PC-9 (cell line): ENCODE measurements around the gene PPP1R2C. TPM values are rescaled to one million over a fixed set of nuclear protein-coding genes. Genes with fewer than 3 reads are reported as not detected.

Experiments used
- BruUV-seq: library from RNA; stranded (reverse); fragments of 400-500 nt; replicated peaks from 2 replicates; lab custom pipeline; 2021; lab: Mats Ljungman, UMichigan
- CTCF ChIA-PET: fragments of 300-600 bp; sonication (Branson Sonifier 250); formaldehyde crosslinking; loops from one replicate; lab custom pipeline; 2022; ENCODE audit warnings: antibody characterized with exemption; lab: Charles Lee
- POLR2A ChIA-PET: fragments of 300-600 bp; sonication (Branson Sonifier 250); formaldehyde crosslinking; loops from one replicate; lab custom pipeline; 2022; ENCODE audit warnings: antibody characterized with exemption; ENCODE audit not compliant: unreplicated experiment; lab: Charles Lee
- DNase-seq, 2 experiments: peaks; one replicate each; pipeline versions ENCODE4 v3.0.0 to v3.0.0-alpha.2; 2015 to 2022; ENCODE audit warnings: mixed read lengths in 1 of 2
- H2AFZ ChIP-seq: fragments of 200-600 bp; sonication (generic); 2 replicates; pipeline ENCODE4 v1.8.1; 2017; ENCODE audit warnings: antibody characterized with exemption
- H3F3A ChIP-seq: fragments of 200-600 bp; sonication (generic); 2 replicates; pipeline ENCODE4 v1.8.1; 2017; ENCODE audit warnings: antibody characterized with exemption, mild to moderate bottlenecking, low read depth; ENCODE audit not compliant: insufficient read depth
- H3K27ac ChIP-seq: fragments of 200-600 bp; sonication (generic); 2 replicates; pipeline ENCODE4 v1.6.1; 2016; ENCODE audit warnings: mixed run types
- H3K27me3 ChIP-seq: fragments of 200-600 bp; sonication (generic); 2 replicates; pipeline ENCODE4 v1.6.1; 2016; ENCODE audit warnings: low read depth, mixed run types; ENCODE audit not compliant: insufficient read depth
- H3K36me3 ChIP-seq: fragments of 200-600 bp; sonication (generic); 2 replicates; pipeline ENCODE4 v1.6.1; 2016; ENCODE audit warnings: low read depth, mixed run types
- H3K4me1 ChIP-seq: fragments of 200-600 bp; sonication (generic); replicated peaks from 2 replicates; pipeline ENCODE4 v1.6.1; 2016; ENCODE audit warnings: mixed run types; ENCODE audit not compliant: insufficient read depth
- H3K4me2 ChIP-seq: fragments of 200-600 bp; sonication (generic); 2 replicates; pipeline ENCODE4 v1.6.1; 2017; ENCODE audit warnings: mixed run types
- H3K4me3 ChIP-seq: fragments of 200-600 bp; sonication (generic); 2 replicates; pipeline ENCODE4 v1.6.1; 2016; ENCODE audit warnings: mixed run types
- H3K79me2 ChIP-seq: fragments of 200-600 bp; sonication (generic); 2 replicates; pipeline ENCODE4 v1.6.1; 2017; ENCODE audit warnings: low read depth, mixed run types
- H3K9me2 ChIP-seq: fragments of 200-600 bp; sonication (generic); 2 replicates; pipeline ENCODE4 v1.8.1; 2017; ENCODE audit warnings: mild to moderate bottlenecking; ENCODE audit not compliant: insufficient read depth
- H3K9me3 ChIP-seq: fragments of 200-600 bp; sonication (generic); 2 replicates; pipeline ENCODE4 v1.8.1; 2016; ENCODE audit warnings: low read depth; ENCODE audit not compliant: insufficient read depth
- H4K20me1 ChIP-seq: fragments of 200-600 bp; sonication (generic); 2 replicates; pipeline ENCODE4 v1.8.1; 2017; ENCODE audit not compliant: insufficient read depth
- CTCF ChIP-seq: fragments of 200-600 bp; sonication (generic); conservative IDR thresholded peaks from 2 replicates; pipeline ENCODE4 v1.6.1; 2017; ENCODE audit warnings: mixed run types, antibody characterized with exemption, mild to moderate bottlenecking, moderate library complexity
- EZH2 ChIP-seq: fragments of 200-600 bp; sonication (generic); IDR thresholded peaks from 2 replicates; pipeline ENCODE4 v1.8.0; 2017; ENCODE audit warnings: antibody characterized with exemption, low read depth
- intact Hi-C: fragments of 100-400 bp; cut with micrococcal nuclease; formaldehyde crosslinking; loops from one replicate; pipeline ENCODE4 v1.10.0; 2022; ENCODE audit not compliant: unreplicated experiment
- total RNA-seq: library from RNA; stranded (reverse); gene quantifications from 2 replicates; pipeline ENCODE4 v1.2.3, GENCODE V29; 2021

The PPP1R2C gene
- total RNA-seq, 1 experiment from 2014 or later: not detected

DNA sequence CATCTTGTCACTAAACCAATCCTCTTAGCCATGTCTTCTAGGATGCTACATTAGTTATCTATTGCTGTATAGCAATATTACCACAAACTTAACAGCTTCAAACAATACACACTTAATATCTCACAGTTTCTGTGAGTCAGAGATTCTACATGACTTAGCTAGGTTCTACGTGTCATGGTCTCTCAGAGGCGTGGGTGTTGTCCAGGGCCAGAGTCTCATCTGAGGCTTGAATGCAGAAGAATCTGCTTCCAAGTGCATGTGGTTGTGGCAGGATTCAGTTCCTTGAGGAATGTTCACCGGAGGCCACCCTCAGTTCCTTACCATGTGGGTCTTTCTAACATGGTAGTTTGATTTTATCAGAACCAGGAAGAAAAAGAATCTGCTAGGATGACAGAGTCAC, 26.4 kb downstream of the PPP1R2C start:
- Histone ChIP-seq H2AFZ (no peak overlapping the region), H3K9me2 (no peaks in the 10 kb centered on the region), H3F3A (no peaks in the 10 kb centered on the region), H3K27ac (no peak overlapping the region), H3K9me3 (no peaks in the 10 kb centered on the region), H3K4me1 (no peaks in the 10 kb centered on the region), H3K4me2 (no peak overlapping the region), H3K27me3 (no peaks in the 10 kb centered on the region), H3K36me3 (no peaks in the 10 kb centered on the region), H3K4me3 (no peak overlapping the region), H3K79me2 (no peaks in the 10 kb centered on the region), H4K20me1 (no peaks in the 10 kb centered on the region)
- no peak for DNase-seq
- BruUV-seq: no TSS peak
- intact Hi-C loops: no loop called here
- TF ChIP-seq CTCF: no peak
- no peak for TF ChIP-seq EZH2
- CTCF ChIA-PET: interaction anchor here (0.7 kb wide), 1 partner anchor 988 kb away, joined by 3 read pairs; no protein-coding TSS in a partner anchor
- POLR2A ChIA-PET: no interaction called here

- Histone ChIP-seq H3K36me3 (no peaks in the 10 kb centered on the region), H3K79me2 (no peaks in the 10 kb centered on the region), H3K27me3 (no peaks in the 10 kb centered on the region), H3K9me3 (no peaks in the 10 kb centered on the region), H3K4me1 (no peaks in the 10 kb centered on the region), H3K27ac (no peak overlapping the region), H3K4me3 (no peak overlapping the region), H3F3A (no peaks in the 10 kb centered on the region), H4K20me1 (no peaks in the 10 kb centered on the region), H2AFZ (no peak overlapping the region), H3K9me2 (no peaks in the 10 kb centered on the region), H3K4me2 (no peak overlapping the region)
- no peak for TF ChIP-seq CTCF
- no peak for TF ChIP-seq EZH2
- ChIA-PET CTCF (no interaction called here), POLR2A (no interaction called here)
- BruUV-seq: no TSS peak
- intact Hi-C loops: no loop called here
- DNase-seq: no peak
Measured at GRCh38 chrX:42748067-42748850, 29.7 kb downstream of the PPP1R2C start.

GRCh38 chrX:42746606-42747005, 31.4 kb downstream of the PPP1R2C start:
- no peaks in the 10 kb centered on the region for H3K4me1 ChIP-seq
- no peaks in the 10 kb centered on the region for H3K9me2 ChIP-seq
- no peak overlapping the region for H2AFZ ChIP-seq
- H3K79me2 ChIP-seq: no peaks in the 10 kb centered on the region
- H3K4me2 ChIP-seq: no peak overlapping the region
- TF ChIP-seq EZH2 (no peak), CTCF (no peak)
- no peaks in the 10 kb centered on the region for H3K27me3 ChIP-seq
- ChIA-PET CTCF (no interaction called here), POLR2A (no interaction called here)
- no peaks in the 10 kb centered on the region for H3F3A ChIP-seq
- no peaks in the 10 kb centered on the region for H3K36me3 ChIP-seq
- intact Hi-C loops: no loop called here
- H4K20me1 ChIP-seq: no peaks in the 10 kb centered on the region
- no peak overlapping the region for H3K4me3 ChIP-seq
- no peaks in the 10 kb centered on the region for H3K9me3 ChIP-seq
- H3K27ac ChIP-seq: no peak overlapping the region
- no TSS peak for BruUV-seq
- no peak for DNase-seq
